Effector memory CD4-positive, alpha-beta T cell (primary cell): ENCODE measurements around the gene CMC2.

Experiments
- DNase-seq, 3 donors: peaks; one replicate each; pipeline ENCODE4 v3.0.0-alpha.2; 2020
- H3K27ac ChIP-seq: 2 replicates; pipeline ENCODE4 v1.7.0; 2013; ENCODE audit warnings: mild to moderate bottlenecking, low read length, moderate library complexity; ENCODE audit not compliant: insufficient read depth, poor library complexity, severe bottlenecking
- H3K27me3 ChIP-seq: replicated peaks from 2 replicates; pipeline ENCODE4 v1.7.0; 2013; ENCODE audit warnings: mild to moderate bottlenecking, low read length; ENCODE audit not compliant: insufficient read depth, control insufficient read depth, poor library complexity, severe bottlenecking
- H3K36me3 ChIP-seq: 2 replicates; pipeline ENCODE4 v1.7.0; 2013; ENCODE audit warnings: mild to moderate bottlenecking, low read length, moderate library complexity; ENCODE audit not compliant: control insufficient read depth, insufficient read depth
- H3K4me1 ChIP-seq: 2 replicates; pipeline ENCODE4 v1.7.0; 2013; ENCODE audit warnings: low read length, mild to moderate bottlenecking; ENCODE audit not compliant: control insufficient read depth, insufficient read depth, poor library complexity, severe bottlenecking
- H3K4me3 ChIP-seq: 2 replicates; pipeline ENCODE4 v1.7.0; 2013; ENCODE audit warnings: low read length, low read depth, mild to moderate bottlenecking; ENCODE audit not compliant: insufficient read depth, poor library complexity, severe bottlenecking
- H3K9me3 ChIP-seq: 2 replicates; pipeline ENCODE4 v1.7.0; 2013; ENCODE audit warnings: mild to moderate bottlenecking, low read length, moderate library complexity; ENCODE audit not compliant: control insufficient read depth

Gene CMC2

DNA sequence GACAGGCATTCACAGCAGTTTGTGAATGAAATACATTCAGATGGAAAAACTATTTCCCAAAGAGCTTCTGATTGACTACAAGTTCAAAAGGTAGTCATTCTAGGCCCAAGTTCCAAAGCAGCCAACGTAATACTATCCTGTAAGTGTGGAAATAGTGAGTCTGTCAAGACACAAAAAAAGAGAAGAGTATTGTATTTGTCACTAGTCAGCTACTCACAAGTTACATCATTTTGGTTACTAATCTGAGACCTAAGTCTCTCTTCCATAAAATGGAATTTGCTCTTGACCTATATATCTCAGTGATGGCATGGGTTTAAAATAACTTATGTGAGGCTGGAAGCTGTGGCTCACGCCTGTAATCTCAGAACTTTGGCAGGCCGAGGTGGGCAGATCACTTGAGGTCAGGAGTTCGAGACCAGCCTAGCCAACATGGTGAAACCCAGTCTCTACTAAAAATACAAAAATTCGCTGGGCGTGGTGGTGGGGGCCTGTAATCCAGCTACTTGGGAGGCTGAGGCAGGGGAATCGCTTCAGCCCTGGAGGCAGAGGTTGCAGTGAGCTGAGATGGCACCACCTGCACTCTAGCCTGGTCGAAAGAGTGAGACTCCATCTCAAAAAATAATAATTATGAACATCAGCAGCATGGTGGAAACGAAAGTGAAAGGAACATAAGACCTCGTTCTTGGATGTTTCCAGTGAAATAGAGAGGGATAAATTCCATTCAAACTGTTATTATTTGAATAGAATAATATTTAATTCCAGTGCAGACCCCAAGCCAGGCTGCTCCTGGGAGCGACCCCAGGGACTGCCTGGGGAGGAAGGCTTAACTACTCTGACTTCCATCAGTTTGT lies 2.9 kb downstream of the CMC2 start:
- Histone ChIP-seq H3K4me3 (peak overlapping the region; percentile 43), H3K27ac (peak overlapping the region; percentile 64), H3K27me3 (no peaks in the 10 kb centered on the region), H3K9me3 (no peaks in the 10 kb centered on the region), H3K36me3 (no peaks in the 10 kb centered on the region), H3K4me1 (peaks cover 18% of the 10 kb centered on the region)
- no peak for DNase-seq

DNA sequence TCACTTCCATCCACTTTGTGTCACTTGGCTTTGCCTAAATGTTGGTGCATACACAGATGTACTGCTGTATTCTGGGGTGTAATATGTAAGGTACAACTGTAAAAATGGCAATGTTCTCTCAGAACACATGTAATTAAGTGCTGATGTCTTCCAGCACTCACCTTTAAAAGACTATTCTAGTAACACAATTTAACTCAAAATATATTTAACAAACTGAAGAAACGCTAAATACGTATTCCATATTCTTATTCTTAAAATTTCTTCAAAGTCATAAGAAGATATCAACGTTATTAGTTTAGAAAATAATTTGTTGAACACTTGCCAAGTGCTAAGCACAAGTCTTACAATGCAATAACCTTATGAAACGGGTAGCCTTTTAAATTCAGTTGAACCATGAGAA lies 3.6 kb downstream of the CMC2 start:
- peaks cover 18% of the 10 kb centered on the region for H3K4me1 ChIP-seq
- H3K36me3 ChIP-seq = no peaks in the 10 kb centered on the region
- no peaks in the 10 kb centered on the region for H3K9me3 ChIP-seq
- DNase-seq = no peak
- no peak overlapping the region for H3K27ac ChIP-seq
- no peaks in the 10 kb centered on the region for H3K27me3 ChIP-seq
- H3K4me3 ChIP-seq = no peak overlapping the region

DNA sequence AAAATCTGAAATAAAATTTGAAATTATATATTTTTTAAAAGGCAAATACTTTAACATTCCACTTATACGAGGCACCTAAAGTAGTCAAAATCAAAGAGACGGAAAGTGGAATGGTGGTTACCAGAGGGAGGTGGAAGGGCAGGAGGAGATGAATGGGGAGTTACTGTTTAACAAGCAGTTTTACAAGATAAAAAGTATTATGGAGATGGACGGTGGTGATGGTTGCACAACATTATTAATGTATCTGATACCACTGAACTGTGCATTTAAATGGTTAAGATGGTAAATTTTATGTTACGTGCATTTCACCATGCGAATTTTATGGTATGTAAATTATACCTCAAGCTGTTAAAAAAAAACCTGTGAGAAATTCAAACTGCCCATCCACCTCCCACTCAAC lies 5.4 kb downstream of the CMC2 start:
- H3K9me3 ChIP-seq = no peaks in the 10 kb centered on the region
- H3K4me1 ChIP-seq = peaks cover 18% of the 10 kb centered on the region
- H3K36me3 ChIP-seq = no peaks in the 10 kb centered on the region
- no peak for DNase-seq
- H3K4me3 ChIP-seq = no peak overlapping the region
- no peaks in the 10 kb centered on the region for H3K27me3 ChIP-seq
- H3K27ac ChIP-seq = no peak overlapping the region

DNA sequence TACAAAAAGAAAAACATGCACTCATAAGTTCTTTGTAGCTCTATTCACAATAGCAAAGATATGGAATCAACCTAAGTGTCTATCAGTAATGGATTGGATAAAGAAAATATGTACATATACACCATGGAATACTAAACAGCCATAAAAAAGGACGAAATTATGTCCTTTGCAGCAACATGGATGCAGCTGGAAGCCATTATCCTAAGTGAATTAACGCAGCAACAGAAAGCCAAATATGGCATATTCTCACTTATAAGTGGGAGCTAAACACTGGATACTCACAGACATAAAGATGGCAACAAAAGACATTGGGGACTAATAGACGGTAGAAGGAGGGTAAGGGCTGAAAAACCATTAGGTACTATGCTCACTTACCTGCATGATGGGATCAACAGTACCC lies 5.8 kb downstream of the CMC2 start:
- DNase-seq = no peak
- Histone ChIP-seq H3K4me3 (no peak overlapping the region), H3K27ac (no peak overlapping the region), H3K4me1 (peaks cover 18% of the 10 kb centered on the region), H3K27me3 (no peaks in the 10 kb centered on the region), H3K9me3 (no peaks in the 10 kb centered on the region), H3K36me3 (no peaks in the 10 kb centered on the region)

DNA sequence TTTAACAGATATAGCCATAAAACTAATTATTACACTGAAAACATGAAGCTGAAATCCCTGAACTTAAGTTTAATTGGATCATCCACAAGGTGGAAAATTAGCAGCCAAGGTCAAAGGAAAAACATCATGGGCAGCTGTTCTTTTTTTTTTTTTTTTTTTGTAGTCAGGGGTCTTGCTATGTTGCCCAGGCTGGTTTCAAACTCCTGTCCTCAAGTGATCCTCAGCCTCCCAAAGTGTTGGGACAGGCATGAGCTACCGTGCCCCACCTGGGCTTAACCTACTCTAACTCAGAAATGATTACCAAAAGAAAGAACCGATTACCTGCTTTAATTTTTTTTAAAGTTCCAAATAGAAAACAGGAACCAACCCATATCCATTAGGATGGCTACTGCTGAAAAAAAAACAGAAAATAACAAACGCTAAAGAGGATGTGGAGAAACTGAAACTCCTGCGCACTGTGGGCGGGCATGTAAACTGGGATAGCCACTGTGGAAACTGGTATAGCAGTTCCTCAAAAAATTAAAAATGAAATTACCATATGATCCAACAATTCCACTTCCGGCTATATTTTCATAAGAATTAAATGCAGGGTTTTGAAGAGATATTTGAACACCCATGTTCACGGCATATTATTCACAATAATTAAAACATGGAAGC lies 8.6 kb downstream of the CMC2 start:
- no peaks in the 10 kb centered on the region for H3K36me3 ChIP-seq
- H3K4me3 ChIP-seq = no peak overlapping the region
- H3K27ac ChIP-seq = no peak overlapping the region
- H3K9me3 ChIP-seq = no peaks in the 10 kb centered on the region
- DNase-seq = no peak
- H3K27me3 ChIP-seq = no peaks in the 10 kb centered on the region
- H3K4me1 ChIP-seq = no peaks in the 10 kb centered on the region

DNA sequence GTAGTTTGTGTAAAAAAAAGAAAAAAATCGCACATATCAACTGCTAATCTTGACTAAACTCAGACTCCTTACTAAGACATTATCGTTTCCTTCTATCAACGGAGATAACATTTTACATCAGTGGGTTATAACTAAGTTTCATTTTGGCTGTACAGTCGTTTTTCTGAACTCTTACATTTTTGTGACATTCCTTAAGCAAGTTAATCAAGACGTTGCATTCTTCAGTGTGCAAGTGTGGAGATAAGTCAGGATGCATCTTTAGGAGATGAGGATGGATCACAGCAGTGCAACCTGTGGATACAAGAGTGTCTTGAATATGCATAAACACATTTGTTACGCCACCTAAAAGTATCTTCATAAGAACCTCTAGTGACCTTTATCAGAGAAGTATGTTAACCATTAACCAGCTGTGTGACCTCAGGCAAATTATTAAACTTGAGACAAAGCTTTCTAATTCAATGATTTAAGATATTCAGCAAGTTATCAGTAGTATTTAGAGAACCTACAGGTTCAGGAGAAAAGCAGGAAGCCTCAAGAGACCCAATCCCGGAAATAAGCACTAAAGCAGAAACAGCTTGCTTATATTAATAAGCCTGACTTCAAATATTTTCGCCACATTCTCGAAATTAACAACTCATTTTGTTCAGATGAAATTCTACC lies 9.4 kb downstream of the CMC2 start:
- DNase-seq = no peak
- H3K27ac ChIP-seq = peak overlapping the region; percentile 53
- peak overlapping the region; percentile 51 for H3K4me3 ChIP-seq
- no peaks in the 10 kb centered on the region for H3K4me1 ChIP-seq
- no peaks in the 10 kb centered on the region for H3K36me3 ChIP-seq
- H3K9me3 ChIP-seq = no peaks in the 10 kb centered on the region
- no peaks in the 10 kb centered on the region for H3K27me3 ChIP-seq

DNA sequence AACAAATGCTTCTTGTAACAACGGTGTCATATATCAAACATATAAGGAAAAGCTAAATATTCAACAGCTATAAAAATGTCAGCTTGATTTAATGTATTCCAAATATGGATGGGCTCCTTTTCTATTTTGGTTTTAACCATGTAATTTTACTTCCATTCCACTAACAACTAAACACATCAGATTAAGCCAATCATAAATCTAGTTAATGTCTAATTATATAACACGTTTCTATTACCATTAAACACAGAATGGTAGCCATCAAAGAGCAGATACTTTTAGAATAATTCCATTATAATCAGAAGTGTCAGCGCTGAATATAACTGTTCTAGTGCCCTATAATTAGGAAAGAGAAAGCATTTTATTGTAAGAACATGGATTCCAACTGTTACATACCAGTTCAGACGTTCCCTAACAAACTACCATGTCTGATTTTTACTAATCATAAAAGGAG lies 10.0 kb downstream of the CMC2 start:
- H3K27ac ChIP-seq = peak overlapping the region; percentile 53
- peak overlapping the region; percentile 51 for H3K4me3 ChIP-seq
- no peak for DNase-seq

DNA sequence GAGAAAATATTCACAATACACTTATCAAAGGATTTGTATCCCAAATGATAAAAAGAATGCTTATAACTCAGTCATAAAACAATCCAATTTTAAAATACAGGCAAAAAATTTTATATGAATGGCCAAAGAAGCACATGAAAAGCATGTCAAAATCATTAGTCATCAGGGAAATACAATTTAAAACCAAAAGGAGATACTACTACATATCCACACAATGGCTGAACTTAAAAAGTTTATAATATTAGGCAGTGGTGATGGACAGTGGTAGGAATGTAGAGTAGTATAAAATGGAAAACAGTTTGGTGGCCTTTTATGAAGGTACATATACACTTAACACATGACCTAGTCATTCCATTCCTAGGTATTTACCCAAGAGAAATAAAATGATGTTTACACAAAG lies 12.2 kb downstream of the CMC2 start:
- Histone ChIP-seq H3K36me3 (no peaks in the 10 kb centered on the region), H3K27me3 (no peaks in the 10 kb centered on the region), H3K4me1 (no peaks in the 10 kb centered on the region), H3K27ac (no peak overlapping the region), H3K9me3 (no peaks in the 10 kb centered on the region), H3K4me3 (no peak overlapping the region)
- no peak for DNase-seq

More for the DNA sequence above, 10.0 kb downstream of the CMC2 start:
- no peaks in the 10 kb centered on the region for H3K9me3 ChIP-seq
- H3K27me3 ChIP-seq = no peaks in the 10 kb centered on the region
- no peaks in the 10 kb centered on the region for H3K4me1 ChIP-seq
- H3K36me3 ChIP-seq = no peaks in the 10 kb centered on the region

DNA sequence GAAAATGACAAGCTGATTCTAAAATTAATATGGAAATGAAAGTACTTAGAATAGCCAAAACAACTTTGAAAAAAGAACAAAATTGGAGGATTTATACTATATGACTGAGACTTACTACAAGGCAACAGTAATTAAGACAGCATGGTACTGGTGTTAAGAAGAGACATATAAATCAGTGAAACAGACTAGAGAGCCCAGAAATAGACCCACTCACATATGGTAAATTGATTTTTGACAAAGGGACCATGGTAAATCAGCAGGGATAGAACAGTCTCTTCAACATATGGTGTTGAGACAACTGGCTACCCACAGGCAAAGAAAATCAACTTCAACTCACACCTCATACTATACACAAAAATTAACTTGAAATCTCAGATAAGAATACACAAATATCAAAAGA lies 12.9 kb downstream of the CMC2 start:
- Histone ChIP-seq H3K27me3 (no peaks in the 10 kb centered on the region), H3K27ac (no peak overlapping the region), H3K36me3 (no peaks in the 10 kb centered on the region), H3K9me3 (no peaks in the 10 kb centered on the region), H3K4me3 (no peak overlapping the region), H3K4me1 (no peaks in the 10 kb centered on the region)
- no peak for DNase-seq

DNA sequence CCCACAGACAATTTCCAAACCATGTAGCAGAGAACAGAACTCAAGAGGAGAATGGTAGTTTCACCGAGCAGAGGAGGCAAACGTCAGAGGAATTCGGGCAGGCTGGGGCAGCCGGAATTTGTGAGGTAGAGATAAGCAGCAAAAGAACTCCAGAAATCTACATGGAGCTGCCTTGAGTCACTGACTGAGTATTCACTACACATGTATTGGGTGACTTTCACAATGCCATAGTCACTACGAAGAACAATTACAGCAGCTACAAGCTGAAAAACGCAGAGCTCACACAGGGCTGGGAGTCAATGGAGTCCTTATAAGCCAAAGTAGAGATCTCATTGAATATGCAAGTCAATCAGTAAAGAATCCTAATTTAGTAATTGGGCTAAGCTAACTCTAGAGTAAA lies 13.4 kb downstream of the CMC2 start:
- no peak for DNase-seq
- H3K27me3 ChIP-seq = no peaks in the 10 kb centered on the region
- H3K27ac ChIP-seq = no peak overlapping the region
- no peaks in the 10 kb centered on the region for H3K4me1 ChIP-seq
- no peaks in the 10 kb centered on the region for H3K9me3 ChIP-seq
- H3K36me3 ChIP-seq = no peaks in the 10 kb centered on the region
- no peak overlapping the region for H3K4me3 ChIP-seq
